K562 (cell line): ENCODE measurements around the gene ZC3H11A. TPM values are rescaled to one million over a fixed set of nuclear protein-coding genes. Genes with fewer than 3 reads are reported as not detected.

Source experiments
- ATAC-seq: fragments of 200-7000 bp; cut with Tn5 transposase; 3 replicates; pipeline ENCODE4 v1.9.1; 2020; ENCODE audit warnings: moderate library complexity
- BruUV-seq: library from RNA; stranded (reverse); fragments of 400-500 nt; replicated peaks from 2 replicates; lab custom pipeline; 2021; lab: Mats Ljungman, UMichigan
- CTCF ChIA-PET: fragments of 300-600 bp; formaldehyde crosslinking; extraction: SDS; loops from one replicate; lab custom pipeline; 2021; ENCODE audit warnings: low intra/inter-chr PET ratio; lab: Yijun Ruan, JAX
- POLR2A ChIA-PET: fragments of 300-600, 350-650 bp; sonication (Branson Sonifier 250); formaldehyde crosslinking; extraction: SDS; loops from one replicate; lab custom pipeline; 2021; ENCODE audit warnings: antibody characterized with exemption, inconsistent platforms; lab: Yijun Ruan, JAX
- DNase-seq, 4 experiments: peaks; one replicate each; pipeline versions ENCODE4 v3.0.0 to v3.0.0-alpha.2; 2011 to 2018; ENCODE audit warnings: low spot score in 3 of 4, mixed read lengths in 3 of 4; ENCODE audit errors: extremely low read depth in 1 of 4
- FAIRE-seq: peaks from 2 replicates; lab custom pipeline; 2011; peaks lifted over from hg19 to GRCh38; lab: Jason Lieb, UNC
- H2AFZ ChIP-seq: 2 replicates; pipeline ENCODE4 v1.6.0; 2011; ENCODE audit warnings: low read depth, low read length, control low read depth, inconsistent platforms
- H3K27ac ChIP-seq: fragments of 200-600 bp; 3 replicates; pipeline ENCODE4 v1.8.0; 2011; ENCODE audit warnings: low read depth, mild to moderate bottlenecking, control low read depth, inconsistent platforms, low read length, moderate library complexity, mixed read lengths; ENCODE audit errors: extremely low read depth
- H3K27me3 ChIP-seq, 2 experiments: fragments of 300-600 bp in 1 of 2; 2 replicates in 1 of 2; 3 replicates in 1 of 2; pipeline versions ENCODE4 v1.6.0 to v1.8.0; 2011; ENCODE audit warnings: inconsistent platforms in 2 of 2, low read length in 2 of 2, mild to moderate bottlenecking in 1 of 2, mixed read lengths in 1 of 2, moderate library complexity in 1 of 2; ENCODE audit not compliant: control insufficient read depth in 2 of 2, insufficient read depth in 2 of 2
- H3K36me3 ChIP-seq: fragments of 300-600 bp; 3 replicates; pipeline ENCODE4 v1.8.0; 2011; ENCODE audit warnings: mild to moderate bottlenecking, low read length, inconsistent platforms; ENCODE audit not compliant: control insufficient read depth, insufficient read depth
- H3K4me1 ChIP-seq, 2 experiments: fragments of 200-600 bp in 1 of 2; replicated peaks in 1 of 2; 2 replicates in 1 of 2; 3 replicates in 1 of 2; pipeline versions ENCODE4 v1.5.1 to v1.8.0; 2011; ENCODE audit warnings: inconsistent platforms in 2 of 2, low read length in 2 of 2, mild to moderate bottlenecking in 1 of 2, mixed read lengths in 1 of 2, moderate library complexity in 1 of 2; ENCODE audit not compliant: control insufficient read depth in 2 of 2, insufficient read depth in 2 of 2
- H3K4me2 ChIP-seq: 2 replicates; pipeline ENCODE4 v1.6.1; 2011; ENCODE audit warnings: low read length, control low read depth, inconsistent platforms, mixed read lengths; ENCODE audit not compliant: insufficient read depth
- H3K4me3 ChIP-seq: fragments of 200-600 bp; sonication (generic), shearing (Covaris generic); 2 replicates; pipeline ENCODE4 v1.5.1; 2016; ENCODE audit warnings: control low read depth, inconsistent platforms
- H3K79me2 ChIP-seq: fragments of 200-600 bp; 3 replicates; pipeline ENCODE4 v1.8.0; 2011; ENCODE audit warnings: low read length, inconsistent platforms; ENCODE audit not compliant: control insufficient read depth, insufficient read depth
- H3K9ac ChIP-seq, 2 experiments: 2 replicates each; pipeline versions ENCODE4 v1.6.0 to v1.6.1; 2011; ENCODE audit warnings: low read depth in 2 of 2, low read length in 2 of 2, control low read depth in 1 of 2, inconsistent platforms in 1 of 2, mild to moderate bottlenecking in 1 of 2, mixed read lengths in 1 of 2; ENCODE audit not compliant: insufficient read depth in 1 of 2
- H3K9me1 ChIP-seq: one replicate; pipeline ENCODE4 v1.6.0; 2011; ENCODE audit warnings: inconsistent platforms, mild to moderate bottlenecking, low read length, moderate library complexity; ENCODE audit not compliant: control insufficient read depth, insufficient read depth
- H3K9me3 ChIP-seq: replicated peaks from 2 replicates; pipeline ENCODE4 v1.5.1; 2011; ENCODE audit warnings: low read depth, low read length, inconsistent platforms; ENCODE audit not compliant: control insufficient read depth, insufficient read depth
- H4K20me1 ChIP-seq: replicated peaks from 2 replicates; pipeline ENCODE4 v1.6.1; 2011; ENCODE audit warnings: low read length, inconsistent platforms, mixed read lengths; ENCODE audit not compliant: control insufficient read depth, insufficient read depth
- BDP1 ChIP-seq: IDR thresholded peaks from 3 replicates; pipeline ENCODE4 v1.6.1; 2011; ENCODE audit not compliant: insufficient read length, insufficient read depth
- CBX2 ChIP-seq: fragments of 200-600 bp; sonication (generic); IDR thresholded peaks from one replicate; pipeline ENCODE4 v1.6.1; 2012; ENCODE audit warnings: mild to moderate bottlenecking, low read length, inconsistent platforms; ENCODE audit not compliant: insufficient read depth, poor library complexity, severe bottlenecking
- FUS ChIP-seq: fragments of 200-400 bp; formaldehyde crosslinking; optimal IDR thresholded peaks from 2 replicates; pipeline ENCODE3; 2017; ENCODE audit warnings: low read depth, low read length
- JUND ChIP-seq, 2 experiments: IDR thresholded peaks; 2 replicates in 1 of 2; 3 replicates in 1 of 2; pipeline ENCODE4 v1.6.1; 2011; ENCODE audit warnings: borderline replicate concordance in 2 of 2, low read depth in 2 of 2, low read length in 2 of 2, improper control_type of control experiment in 1 of 2, missing biosample characterization in 1 of 2, missing genetic modification characterization in 1 of 2, missing genetic modification reagents in 1 of 2
- KLF6 ChIP-seq: fragments of 250-450 bp; sonication (Bioruptor Pico); IDR thresholded peaks from 2 replicates; pipeline ENCODE4 v1.4.0; 2020; ENCODE audit warnings: mild to moderate bottlenecking, moderate library complexity, borderline replicate concordance
- MCM5 ChIP-seq: fragments of 450-650 bp; IDR thresholded peaks from 2 replicates; pipeline ENCODE4 v1.6.1; 2016; ENCODE audit warnings: low read depth
- NCOA1 ChIP-seq: fragments of 450-650 bp; IDR thresholded peaks from 2 replicates; pipeline ENCODE4 v1.6.1; 2016; ENCODE audit warnings: low read depth
- PHF21A ChIP-seq: fragments of 450-650 bp; IDR thresholded peaks from 2 replicates; pipeline ENCODE4 v1.6.1; 2017; ENCODE audit warnings: low read depth, borderline replicate concordance
- XRCC5 ChIP-seq: fragments of 200-400 bp; formaldehyde crosslinking; IDR thresholded peaks from 2 replicates; pipeline ENCODE4 v1.6.1; 2017; ENCODE audit warnings: low read depth, mild to moderate bottlenecking, low read length
- ZBTB43 ChIP-seq: sonication (generic); formaldehyde crosslinking; IDR thresholded peaks from 2 replicates; pipeline ENCODE4 v1.8.0; 2023; ENCODE audit warnings: mild to moderate bottlenecking, missing genetic modification reagents
- ZFP36 ChIP-seq: fragments of 150-350 bp; IDR thresholded peaks from 2 replicates; pipeline ENCODE4 v1.6.1; 2018; ENCODE audit warnings: low read length, low read depth; ENCODE audit not compliant: partially characterized antibody
- ZNF274 ChIP-seq: IDR thresholded peaks from 2 replicates; pipeline ENCODE4 v1.6.1; 2011; ENCODE audit warnings: low read depth, mild to moderate bottlenecking, low read length, moderate library complexity, borderline replicate concordance
- WGBS: fragments of 100-300 bp; shearing (Covaris generic); methylation state at CpG from one replicate; pipeline ENCODE4 v1.1.6; 2016; ENCODE audit warnings: low coverage, mixed read lengths; ENCODE audit not compliant: insufficient coverage; ENCODE audit errors: missing lambda C conversion rate; 5-methylcytosine and 5-hydroxymethylcytosine counted together
- in situ Hi-C: fragments of 300-500 bp; cut with MboI; formaldehyde crosslinking; loops from 4 replicates; pipeline ENCODE4 v1.15.0; 2018; ENCODE audit warnings: inconsistent platforms, mixed read lengths
- intact Hi-C: fragments of 100-400 bp; cut with micrococcal nuclease; formaldehyde crosslinking; loops from 2 replicates; pipeline ENCODE4 v1.14.2; 2022
- polyA plus RNA-seq, 8 experiments: library from polyadenylated mRNA; depleted of rRNA in 4 of 8; stranded (reverse) in 5 of 8; unstranded in 3 of 8; fragments of >200 nt; fragmentation: Nextera tagmentation in 2 of 8; fragmentation: Illumina TruSeq in 1 of 8; extraction: Ambion mirVana in 2 of 8; extraction: Trizol in 1 of 8; gene quantifications; 2 replicates each; pipeline versions ENCODE4 v1.2.1 to v1.2.3, GENCODE V29; 2011 to 2014; ENCODE audit warnings: inconsistent platforms in 1 of 8, missing spikeins in 1 of 8
- total RNA-seq, 7 experiments: library from RNA; depleted of rRNA in 6 of 7; stranded (reverse); fragments of >200 nt in 6 of 7; fragmentation: Illumina TruSeq in 2 of 7; extraction: Trizol in 2 of 7; gene quantifications; 2 replicates each; pipeline versions ENCODE4 v1.2.1 to v1.2.3, GENCODE V29; 2011 to 2021; ENCODE audit warnings: low replicate concordance in 1 of 7

Gene ZC3H11A
- total and polyA plus RNA-seq, 9 of the 15 experiments (the other 6 are each of a cell fraction or from before 2014, with no cell fraction given): 34.2 to 137 (median 102) TPM

GRCh38 chr1:203760506-203760905 lies 34.9 kb upstream of the ZC3H11A start:
- Histone ChIP-seq H2AFZ (no peak overlapping the region), H3K9me3 (no peaks in the 10 kb centered on the region), H3K79me2 (no peaks in the 10 kb centered on the region), H3K9me1 (no peaks in the 10 kb centered on the region), H3K4me3 (no peak overlapping the region), H3K4me1 (peaks cover 4 to 16% of the 10 kb centered on the region in 2 experiments; a peak in 4 of 5 replicates), H3K4me2 (no peak overlapping the region), H3K27ac (no peak overlapping the region), H3K9ac (no peak overlapping the region), H4K20me1 (0 out of 2 replicates have a peak, but pooled peaks cover 4% of the 10 kb centered on the region), H3K36me3 (no peaks in the 10 kb centered on the region), H3K27me3 (no peaks in the 10 kb centered on the region; a peak in 1 of 5 replicates)
- no TSS peak for BruUV-seq
- FAIRE-seq (no peak), ATAC-seq (no peak), DNase-seq (no peak)
- CTCF ChIA-PET: no interaction called here
- intact Hi-C loops: no loop called here
- 35% methylated on average over 3 of the region's 3 CpGs for WGBS
- POLR2A ChIA-PET: interaction anchor here (0.6 to 0.9 kb wide), 4 partner anchors 10 to 793 kb away, joined by 3 read pairs; no protein-coding TSS in a partner anchor
- in situ Hi-C loops: no loop called here
- no peak for TF ChIP-seq FUS
- no peak for TF ChIP-seq CBX2
- no peak for TF ChIP-seq ZBTB43
- no peak for TF ChIP-seq BDP1
- no peak for TF ChIP-seq KLF6 (CRISPR knock-in tag)
- no peak for TF ChIP-seq NCOA1
- no peak for TF ChIP-seq ZFP36
- TF ChIP-seq MCM5: no peak
- TF ChIP-seq PHF21A: no peak
- TF ChIP-seq JUND (IDR thresholded peaks at IDR 0.05; ENCODE audit: borderline replicate concordance, low read depth, low read length): no peak
- no peak for TF ChIP-seq JUND (tag; IDR thresholded peaks at IDR 0.05; ENCODE audit: borderline replicate concordance, low read depth, low read length)
- TF ChIP-seq ZNF274: no peak
- TF ChIP-seq XRCC5: no peak
